T1000 (cell line): ENCODE data around the gene ATF6.
"Not testable (repeated sequence)": the region's sequence is repeated elsewhere in the genome, so short reads cannot be mapped to it uniquely, and the experiment has no call there.

ENCODE experiments used
- DNase-seq: peaks from one replicate; lab custom pipeline; 2025; ENCODE audit warnings: mixed read lengths; lab: John Stamatoyannopoulos, UW

The ATF6 gene, protein sequence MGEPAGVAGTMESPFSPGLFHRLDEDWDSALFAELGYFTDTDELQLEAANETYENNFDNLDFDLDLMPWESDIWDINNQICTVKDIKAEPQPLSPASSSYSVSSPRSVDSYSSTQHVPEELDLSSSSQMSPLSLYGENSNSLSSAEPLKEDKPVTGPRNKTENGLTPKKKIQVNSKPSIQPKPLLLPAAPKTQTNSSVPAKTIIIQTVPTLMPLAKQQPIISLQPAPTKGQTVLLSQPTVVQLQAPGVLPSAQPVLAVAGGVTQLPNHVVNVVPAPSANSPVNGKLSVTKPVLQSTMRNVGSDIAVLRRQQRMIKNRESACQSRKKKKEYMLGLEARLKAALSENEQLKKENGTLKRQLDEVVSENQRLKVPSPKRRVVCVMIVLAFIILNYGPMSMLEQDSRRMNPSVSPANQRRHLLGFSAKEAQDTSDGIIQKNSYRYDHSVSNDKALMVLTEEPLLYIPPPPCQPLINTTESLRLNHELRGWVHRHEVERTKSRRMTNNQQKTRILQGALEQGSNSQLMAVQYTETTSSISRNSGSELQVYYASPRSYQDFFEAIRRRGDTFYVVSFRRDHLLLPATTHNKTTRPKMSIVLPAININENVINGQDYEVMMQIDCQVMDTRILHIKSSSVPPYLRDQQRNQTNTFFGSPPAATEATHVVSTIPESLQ

GRCh38 chr1:161766102-161766981 lies at the start of gene ATF6:
Gene ATF6, plus strand, starts transcription at chr1:161766320. Its CDS starts 41 bp downstream, at chr1:161766361.
- DNase-seq: peak; percentile 79

DNA sequence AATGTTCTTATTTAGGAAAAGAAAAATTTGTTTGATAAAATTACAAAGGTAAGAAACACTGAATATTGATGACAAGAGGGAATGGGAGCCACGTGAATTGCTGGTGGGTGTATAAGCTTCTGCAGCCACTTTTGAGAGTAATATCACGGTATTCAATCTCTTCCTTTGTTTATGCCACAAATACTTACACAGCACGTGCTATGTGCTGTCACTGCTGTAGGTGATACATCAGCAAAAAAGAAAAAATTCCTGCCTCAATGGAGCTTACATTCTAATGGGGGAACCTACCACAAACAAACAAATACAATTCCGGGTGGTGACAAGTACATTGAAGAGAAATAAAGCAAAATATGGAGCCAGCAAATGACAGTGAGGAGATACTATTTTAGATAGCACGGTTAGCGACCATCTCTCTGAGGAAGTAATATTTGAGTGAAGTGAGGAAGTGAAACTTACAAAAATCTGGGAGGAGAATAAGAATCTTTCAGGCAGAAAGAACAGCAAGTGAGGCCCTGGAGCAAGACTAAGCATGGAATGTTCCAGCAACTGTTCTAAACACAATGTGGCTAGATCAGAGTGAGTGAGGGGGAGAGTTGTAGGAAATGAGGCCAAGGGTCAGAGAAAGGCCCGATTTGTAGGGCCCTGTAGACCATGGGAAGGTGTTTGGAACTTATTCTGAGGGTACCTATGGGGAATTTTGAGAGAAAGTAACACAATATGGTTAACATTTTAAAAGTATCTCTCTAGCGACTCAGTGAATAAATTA lies 47.4 kb upstream of the ATF6 start:
- DNase-seq: no peak

GRCh38 chr1:161719325-161719611 lies 46.9 kb upstream of the ATF6 start:
- DNase-seq: no peak

- DNase-seq: no peak
Observed at GRCh38 chr1:161720422-161720821, 45.7 kb upstream of the ATF6 start.

GRCh38 chr1:161720956-161721737 lies 45.0 kb upstream of the ATF6 start, which contains the start of gene FCRLB:
Gene FCRLB, plus strand, starts transcription at chr1:161721544. Its CDS starts 1,129 bp downstream, at chr1:161722673.
- DNase-seq: no peak

- DNase-seq: no peak
Observed at GRCh38 chr1:161721738-161722343, 44.3 kb upstream of the ATF6 start.

GRCh38 chr1:161722406-161722805 lies 43.7 kb upstream of the ATF6 start:
- DNase-seq: no peak

- no peak for DNase-seq
Observed at GRCh38 chr1:161723459-161724141, 42.5 kb upstream of the ATF6 start.

DNA sequence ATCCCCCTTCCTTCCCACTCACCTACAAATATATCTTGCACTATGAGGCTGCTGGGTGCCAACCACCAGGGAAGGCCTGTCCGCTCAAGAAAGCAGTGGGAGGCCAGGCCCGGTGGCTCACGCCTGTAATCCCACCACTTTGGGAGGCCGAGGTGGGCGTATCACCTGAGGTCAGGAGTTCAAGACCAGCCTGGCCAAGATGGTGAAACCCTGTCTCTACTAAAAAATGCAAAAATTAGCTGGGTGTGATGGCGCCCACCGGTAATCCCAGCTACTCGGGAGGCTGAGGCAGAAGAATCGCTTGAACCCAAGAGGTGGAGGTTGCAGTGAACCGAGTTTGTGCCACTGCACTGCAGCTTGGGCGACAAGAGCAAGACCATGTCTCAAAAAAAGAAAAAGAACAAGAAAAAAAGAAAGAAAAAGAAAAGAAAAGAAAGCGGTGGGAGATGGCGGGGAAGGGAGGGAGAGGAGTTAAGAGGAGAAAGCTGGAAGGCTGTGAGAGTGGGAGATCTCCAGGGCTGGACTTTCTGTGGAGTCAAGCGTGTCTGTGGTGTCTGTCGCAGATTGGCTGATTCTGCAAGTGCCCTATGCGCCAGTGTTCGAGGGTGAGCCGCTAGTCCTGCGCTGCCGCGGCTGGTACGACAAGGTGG lies 40.7 kb upstream of the ATF6 start:
- not testable (repeated sequence) for DNase-seq

DNA sequence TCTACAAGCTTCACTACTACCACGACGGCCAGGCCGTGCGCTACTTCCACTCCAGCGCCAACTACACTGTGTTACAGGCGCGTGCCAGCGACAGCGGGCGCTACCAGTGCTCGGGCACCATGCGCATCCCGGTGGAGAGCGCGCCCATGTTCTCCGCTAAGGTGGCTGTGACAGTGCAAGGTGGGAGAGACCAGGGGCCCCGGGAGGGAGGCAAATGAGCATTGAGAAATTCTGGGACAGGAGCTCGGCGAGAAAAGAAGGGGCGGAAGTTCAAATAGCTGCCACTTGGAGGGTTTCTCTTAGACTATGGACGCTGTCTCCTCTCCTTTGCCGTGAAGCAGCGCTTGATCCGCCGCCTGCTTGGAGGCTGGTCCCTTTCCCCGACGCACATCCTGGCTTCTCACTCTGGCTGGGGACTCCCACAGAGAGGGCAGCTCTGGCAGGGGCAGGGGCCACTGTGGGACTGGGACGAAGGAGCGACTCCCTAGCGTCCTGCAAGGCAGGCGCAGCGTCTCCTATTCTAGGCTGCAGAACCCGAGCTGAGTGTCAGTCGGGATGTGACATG lies 40.1 kb upstream of the ATF6 start:
- no peak for DNase-seq

DNA sequence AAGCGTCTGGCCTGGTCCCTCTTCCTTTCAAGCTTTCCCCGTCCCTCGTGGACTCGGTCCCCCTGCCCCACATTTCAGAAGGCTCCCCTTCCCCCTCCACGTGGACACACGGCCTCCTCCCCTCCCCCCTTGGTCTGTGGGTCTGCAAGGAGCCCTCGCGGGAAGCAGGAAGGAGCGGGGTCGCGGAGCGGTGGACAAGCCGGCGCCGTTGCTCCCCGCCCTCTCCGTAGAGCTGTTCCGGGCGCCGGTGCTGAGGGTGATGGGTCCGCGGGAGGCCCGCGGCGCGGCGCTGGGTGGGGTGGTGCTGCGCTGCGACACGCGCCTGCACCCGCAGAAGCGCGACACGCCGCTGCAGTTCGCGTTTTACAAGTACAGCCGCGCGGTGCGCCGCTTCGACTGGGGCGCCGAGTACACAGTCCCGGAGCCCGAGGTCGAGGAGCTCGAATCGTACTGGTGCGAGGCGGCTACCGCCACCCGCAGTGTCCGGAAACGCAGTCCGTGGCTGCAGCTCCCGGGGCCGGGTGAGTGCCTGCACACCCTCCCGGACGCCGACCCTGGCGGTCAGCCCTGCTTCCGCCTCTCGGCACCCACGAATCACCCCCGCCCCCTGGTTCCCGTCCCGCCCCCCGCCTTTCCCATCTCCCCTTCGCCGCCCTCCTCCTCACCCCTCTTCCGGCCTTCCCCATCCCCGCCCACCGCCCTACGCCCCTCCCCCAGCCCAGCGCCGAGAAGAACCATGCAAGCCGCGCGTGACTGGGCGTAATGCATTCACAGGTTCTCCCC lies 39.5 kb upstream of the ATF6 start:
- peak; percentile 64 for DNase-seq

GRCh38 chr1:161727256-161727924 lies 38.7 kb upstream of the ATF6 start:
- DNase-seq: no peak

- no peak for DNase-seq
Observed at GRCh38 chr1:161728376-161729226, 37.5 kb upstream of the ATF6 start.

DNA sequence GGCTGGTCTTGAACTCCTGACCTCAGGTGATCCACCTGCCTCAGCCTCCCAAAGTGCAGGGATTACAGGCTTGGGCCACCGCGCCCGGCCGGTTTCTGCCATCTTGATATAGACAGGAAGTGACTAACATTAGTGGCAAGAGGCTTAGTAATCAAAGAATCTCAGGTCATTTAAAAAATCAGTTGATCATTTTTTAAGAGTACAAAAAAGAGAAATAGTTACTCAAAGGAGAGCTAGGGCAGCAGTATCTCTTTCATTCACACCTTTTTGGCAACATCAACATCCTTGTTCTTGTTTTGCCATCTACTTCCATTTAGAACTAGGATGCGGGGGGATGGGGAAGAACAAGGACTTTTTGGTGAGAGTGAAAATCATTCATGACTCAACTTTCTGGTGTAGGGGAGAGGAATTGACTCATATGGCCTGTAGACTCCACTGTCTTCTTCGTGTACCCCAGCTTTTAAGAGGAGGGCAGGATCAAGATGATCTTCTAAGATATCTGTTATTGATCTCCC lies 36.0 kb upstream of the ATF6 start:
- no peak for DNase-seq

GRCh38 chr1:161731241-161731640 lies 34.9 kb upstream of the ATF6 start:
- no peak for DNase-seq

- DNase-seq: no peak
Observed at GRCh38 chr1:161731981-161732718, 34.0 kb upstream of the ATF6 start.
